ENCODE results near the gene MUC3A. TPM values are rescaled to one million over a fixed set of nuclear protein-coding genes. Genes with fewer than 3 reads are reported as not detected.
"Not testable (repeated sequence)": the region's sequence is repeated elsewhere in the genome, so short reads cannot be mapped to it uniquely, and the experiment has no call there.

The MUC3A gene
- total RNA-seq, 1 experiment from 2014 or later: not detected

GRCh38 chr7:100923616-100924015 is 25.7 kb upstream of the MUC3A start:
- not testable (repeated sequence) for DNase-seq (ENCODE audit: low read depth in 1 of 2, low spot score in 2 of 2); H3K27ac ChIP-seq; H3K9me3 ChIP-seq (replicated peaks); H3K36me3 ChIP-seq; H3K27me3 ChIP-seq (replicated peaks); H3K4me3 ChIP-seq; H3K4me1 ChIP-seq (replicated peaks)

- no peak for DNase-seq (ENCODE audit: low read depth in 1 of 2, low spot score in 2 of 2)
- peaks cover 5% of the 10 kb centered on the region; the same call in 1 of the 2 replicates for H3K9me3 ChIP-seq (replicated peaks)
- H3K4me1 ChIP-seq (replicated peaks): no peaks in the 10 kb centered on the region
- H3K27me3 ChIP-seq (replicated peaks): peaks cover 2% of the 10 kb centered on the region; the same call in 1 of the 2 replicates
- H3K27ac ChIP-seq: no peak overlapping the region
- H3K4me3 ChIP-seq: no peak overlapping the region
- H3K36me3 ChIP-seq: no peaks in the 10 kb centered on the region
These were observed 19.5 kb upstream of the MUC3A start for GRCh38 chr7:100929808-100930174.

- DNase-seq (ENCODE audit: low read depth in 1 of 2, low spot score in 2 of 2): no peak
- Histone ChIP-seq H3K4me1 (replicated peaks) (no peaks in the 10 kb centered on the region), H3K27ac (no peak overlapping the region)
These were observed 15.6 kb upstream of the MUC3A start for GRCh38 chr7:100933734-100934133.

GRCh38 chr7:100935381-100935780 is 14.0 kb upstream of the MUC3A start:
- H3K27me3 ChIP-seq (replicated peaks): peaks cover 16% of the 10 kb centered on the region
- H3K9me3 ChIP-seq (replicated peaks); H3K27ac ChIP-seq; H3K4me1 ChIP-seq (replicated peaks); DNase-seq (ENCODE audit: low read depth in 1 of 2, low spot score in 2 of 2); H3K4me3 ChIP-seq; H3K36me3 ChIP-seq: not testable (repeated sequence)

More at GRCh38 chr7:100933734-100934133, 15.6 kb upstream of the MUC3A start:
- Histone ChIP-seq H3K9me3 (replicated peaks) (peaks cover 5% of the 10 kb centered on the region; the same call in 1 of the 2 replicates), H3K36me3 (no peaks in the 10 kb centered on the region), H3K4me3 (no peak overlapping the region), H3K27me3 (replicated peaks) (peaks cover 14% of the 10 kb centered on the region)

DNA sequence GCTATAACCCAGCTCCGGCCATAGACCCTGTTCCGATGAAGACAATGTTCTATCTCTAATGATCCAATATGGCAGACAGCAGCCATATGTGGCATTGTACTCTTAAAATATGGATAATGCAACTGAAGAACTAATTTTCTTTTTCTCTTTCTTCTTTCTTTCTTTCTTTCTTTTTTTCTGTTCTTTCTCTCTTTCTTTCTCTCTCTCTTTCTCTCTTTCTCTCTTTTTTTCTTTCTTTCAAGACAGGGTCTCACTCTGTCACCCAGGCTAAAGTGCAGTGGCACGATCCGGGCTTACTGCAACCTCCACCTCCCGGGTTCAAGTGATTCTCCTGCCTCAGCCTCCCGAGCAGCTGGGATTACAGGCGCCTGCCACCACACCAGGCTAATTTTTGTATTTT is 13.2 kb upstream of the MUC3A start:
- H3K36me3 ChIP-seq; H3K4me3 ChIP-seq; DNase-seq (ENCODE audit: low read depth in 1 of 2, low spot score in 2 of 2); H3K27ac ChIP-seq; H3K4me1 ChIP-seq (replicated peaks); H3K9me3 ChIP-seq (replicated peaks): not testable (repeated sequence)
- H3K27me3 ChIP-seq (replicated peaks): peaks cover 16% of the 10 kb centered on the region

DNA sequence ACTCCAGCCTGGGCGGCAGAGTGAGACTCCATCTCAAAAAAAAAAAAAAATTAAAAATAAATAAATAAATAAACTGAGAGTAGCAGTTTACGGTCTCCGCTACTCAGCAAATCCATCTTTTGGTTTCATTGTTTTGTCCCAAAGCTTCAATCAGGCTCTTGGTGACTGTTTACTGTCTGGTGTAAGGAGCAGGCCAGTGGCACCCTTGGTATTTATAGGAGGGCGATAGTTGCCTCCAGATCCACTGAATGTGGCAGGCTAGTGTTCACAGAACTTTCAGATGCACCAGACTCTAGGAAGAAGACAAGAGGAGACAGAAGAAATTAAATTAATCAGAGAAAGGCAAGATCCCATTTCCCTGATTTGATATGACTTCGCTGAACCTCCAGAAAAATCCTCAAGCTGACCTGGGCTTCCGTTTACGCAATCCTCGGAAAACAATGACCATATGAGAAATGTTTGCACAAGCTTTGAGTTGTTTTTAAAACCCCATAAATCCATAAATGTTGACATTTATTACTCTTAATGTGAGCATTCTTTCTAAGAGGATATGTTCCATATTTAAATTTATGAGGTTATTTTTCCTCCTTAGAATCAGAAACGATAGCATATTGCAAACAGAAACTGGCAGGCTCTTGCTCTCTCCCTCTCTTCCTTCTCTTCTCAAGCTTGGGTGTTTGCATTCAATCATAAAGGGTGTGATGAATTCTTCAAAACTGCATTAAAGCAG is 7.1 kb upstream of the MUC3A start:
- H3K27me3 ChIP-seq (replicated peaks): peaks cover 10% of the 10 kb centered on the region
- no peak overlapping the region for H3K4me3 ChIP-seq
- H3K27ac ChIP-seq: no peak overlapping the region

GRCh38 chr7:100943693-100944092 is 5.6 kb upstream of the MUC3A start:
- Histone ChIP-seq H3K4me1 (replicated peaks) (no peaks in the 10 kb centered on the region), H3K9me3 (replicated peaks) (no peaks in the 10 kb centered on the region), H3K27me3 (replicated peaks) (peaks cover 10% of the 10 kb centered on the region), H3K27ac (no peak overlapping the region), H3K36me3 (no peaks in the 10 kb centered on the region), H3K4me3 (no peak overlapping the region)
- no peak for DNase-seq (ENCODE audit: low read depth in 1 of 2, low spot score in 2 of 2)

More for the DNA sequence above, 7.1 kb upstream of the MUC3A start:
- no peaks in the 10 kb centered on the region for H3K4me1 ChIP-seq (replicated peaks)
- H3K36me3 ChIP-seq: no peaks in the 10 kb centered on the region
- DNase-seq (ENCODE audit: low read depth in 1 of 2, low spot score in 2 of 2): no peak
- no peaks in the 10 kb centered on the region for H3K9me3 ChIP-seq (replicated peaks)

DNA sequence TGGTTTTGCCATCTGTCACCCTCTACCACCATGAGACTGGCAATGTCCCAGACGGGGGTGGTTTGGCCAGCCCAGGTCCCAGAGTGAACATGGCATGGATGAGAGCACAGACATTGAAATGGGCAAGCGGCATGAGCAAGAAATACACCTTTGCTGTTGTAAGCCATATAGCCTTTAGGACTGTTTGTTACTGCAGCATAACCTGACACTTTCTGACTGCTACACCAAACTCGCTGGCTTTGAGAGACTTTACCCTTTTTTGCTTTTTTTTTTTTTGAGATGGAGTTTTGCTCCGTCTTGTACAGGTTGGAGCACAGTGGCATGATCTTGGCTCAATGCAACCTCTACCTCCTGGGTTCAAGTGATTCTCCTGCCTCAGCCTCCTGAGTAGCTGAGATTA is 5.2 kb upstream of the MUC3A start:
- no peak overlapping the region for H3K27ac ChIP-seq
- no peak for DNase-seq (ENCODE audit: low read depth in 1 of 2, low spot score in 2 of 2)

DNA sequence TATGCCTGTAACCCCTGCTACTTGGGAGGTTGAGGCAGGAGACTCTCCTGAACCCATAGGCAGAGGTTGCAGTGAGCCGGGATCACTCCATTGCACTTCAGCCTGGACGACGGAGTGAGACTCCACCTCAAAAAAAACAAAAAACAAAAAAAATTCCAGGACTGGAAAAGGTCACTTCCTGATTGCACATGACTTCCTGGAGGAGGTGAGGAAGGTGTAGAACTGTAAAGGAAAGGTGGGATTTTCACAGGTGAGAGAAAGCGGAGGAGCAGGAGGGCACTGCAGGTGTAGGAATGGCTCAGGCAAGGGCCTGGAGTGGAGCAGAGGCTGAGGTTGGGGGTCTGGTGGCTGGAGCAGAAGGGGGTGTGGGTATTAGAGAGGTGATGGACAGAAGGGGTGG is 3.2 kb upstream of the MUC3A start:
- H3K27ac ChIP-seq: no peak overlapping the region
- no peak overlapping the region for H3K4me3 ChIP-seq
- H3K27me3 ChIP-seq (replicated peaks): peaks cover 29% of the 10 kb centered on the region
- H3K36me3 ChIP-seq: no peaks in the 10 kb centered on the region
- DNase-seq (ENCODE audit: low read depth in 1 of 2, low spot score in 2 of 2): no peak
- no peaks in the 10 kb centered on the region for H3K9me3 ChIP-seq (replicated peaks)
- H3K4me1 ChIP-seq (replicated peaks): no peaks in the 10 kb centered on the region

More for the DNA sequence above, 5.2 kb upstream of the MUC3A start:
- Histone ChIP-seq H3K27me3 (replicated peaks) (peaks cover 15% of the 10 kb centered on the region), H3K4me3 (no peak overlapping the region), H3K4me1 (replicated peaks) (no peaks in the 10 kb centered on the region), H3K36me3 (no peaks in the 10 kb centered on the region), H3K9me3 (replicated peaks) (no peaks in the 10 kb centered on the region)

GRCh38 chr7:100946766-100947365 is 2.5 kb upstream of the MUC3A start:
- Histone ChIP-seq H3K9me3 (replicated peaks) (no peaks in the 10 kb centered on the region), H3K4me3 (no peak overlapping the region), H3K4me1 (replicated peaks) (no peaks in the 10 kb centered on the region), H3K27me3 (replicated peaks) (peaks cover 35% of the 10 kb centered on the region), H3K27ac (no peak overlapping the region), H3K36me3 (no peaks in the 10 kb centered on the region)
- no peak for DNase-seq (ENCODE audit: low read depth in 1 of 2, low spot score in 2 of 2)

GRCh38 chr7:100947792-100948191 is 1.5 kb upstream of the MUC3A start:
- Histone ChIP-seq H3K4me1 (replicated peaks) (no peaks in the 10 kb centered on the region), H3K4me3 (no peak overlapping the region), H3K9me3 (replicated peaks) (no peaks in the 10 kb centered on the region), H3K27me3 (replicated peaks) (peaks cover 31% of the 10 kb centered on the region), H3K36me3 (no peaks in the 10 kb centered on the region), H3K27ac (no peak overlapping the region)
- DNase-seq (ENCODE audit: low read depth in 1 of 2, low spot score in 2 of 2): no peak

- peaks cover 31% of the 10 kb centered on the region for H3K27me3 ChIP-seq (replicated peaks)
- DNase-seq (ENCODE audit: low read depth in 1 of 2, low spot score in 2 of 2): no peak
These were observed 654 bp downstream of the MUC3A start for GRCh38 chr7:100949933-100950443.

GRCh38 chr7:100951172-100951571 is 1.8 kb downstream of the MUC3A start:
- DNase-seq (ENCODE audit: low read depth in 1 of 2, low spot score in 2 of 2): no peak
- no peaks in the 10 kb centered on the region for H3K4me1 ChIP-seq (replicated peaks)
- H3K36me3 ChIP-seq: no peaks in the 10 kb centered on the region
- no peak overlapping the region for H3K27ac ChIP-seq
- peaks cover 29% of the 10 kb centered on the region for H3K27me3 ChIP-seq (replicated peaks)
- H3K9me3 ChIP-seq (replicated peaks): no peaks in the 10 kb centered on the region
- H3K4me3 ChIP-seq: no peak overlapping the region

More at GRCh38 chr7:100949933-100950443, 654 bp downstream of the MUC3A start:
- H3K36me3 ChIP-seq: no peaks in the 10 kb centered on the region
- no peak overlapping the region for H3K27ac ChIP-seq
- no peaks in the 10 kb centered on the region for H3K4me1 ChIP-seq (replicated peaks)
- no peaks in the 10 kb centered on the region for H3K9me3 ChIP-seq (replicated peaks)
- H3K4me3 ChIP-seq: no peak overlapping the region

DNA sequence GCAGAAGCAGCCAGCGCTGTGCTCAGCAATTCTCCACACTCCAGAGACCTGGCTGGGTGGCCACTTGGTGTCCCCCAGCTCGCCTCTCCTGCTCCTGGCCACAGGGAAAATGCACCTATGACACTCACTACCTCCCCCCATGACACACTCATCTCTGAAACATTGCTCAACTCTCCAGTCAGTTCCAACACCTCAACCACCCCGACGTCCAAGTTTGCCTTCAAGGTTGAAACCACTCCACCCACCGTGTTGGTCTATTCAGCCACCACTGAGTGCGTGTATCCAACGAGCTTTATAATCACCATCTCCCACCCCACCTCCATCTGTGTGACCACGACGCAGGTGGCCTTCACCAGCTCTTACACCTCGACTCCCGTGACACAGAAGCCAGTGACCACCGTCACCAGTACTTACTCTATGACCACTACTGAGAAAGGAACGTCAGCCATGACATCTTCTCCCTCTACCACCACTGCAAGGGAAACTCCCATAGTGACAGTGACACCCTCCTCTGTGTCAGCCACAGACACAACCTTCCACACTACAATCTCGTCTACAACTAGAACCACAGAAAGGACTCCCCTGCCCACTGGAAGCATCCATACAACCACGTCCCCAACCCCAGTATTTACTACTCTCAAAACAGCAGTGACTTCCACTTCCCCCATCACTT is 2.7 kb downstream of the MUC3A start:
- H3K9me3 ChIP-seq (replicated peaks): no peaks in the 10 kb centered on the region
- peaks cover 29% of the 10 kb centered on the region for H3K27me3 ChIP-seq (replicated peaks)
- no peak overlapping the region for H3K4me3 ChIP-seq
- DNase-seq (ENCODE audit: low read depth in 1 of 2, low spot score in 2 of 2): no peak
- no peaks in the 10 kb centered on the region for H3K4me1 ChIP-seq (replicated peaks)
- no peaks in the 10 kb centered on the region for H3K36me3 ChIP-seq
- no peak overlapping the region for H3K27ac ChIP-seq

Measured in SJSA1 (cell line).